Endothelial cell of umbilical vein (primary cell): ENCODE results near the gene BLM.

Source experiments
- CTCF ChIP-seq, 2 donors: IDR thresholded peaks; 1 replicate in 1 of 2; 2 replicates in 1 of 2; pipeline ENCODE4 v1.5.1; 2011; ENCODE audit warnings: low read length in 2 of 2, mild to moderate bottlenecking in 2 of 2, moderate library complexity in 2 of 2, control low read depth in 1 of 2, inconsistent platforms in 1 of 2, low read depth in 1 of 2; ENCODE audit not compliant: insufficient read depth in 1 of 2; ENCODE audit errors: extremely low read depth in 1 of 2
- EZH2 ChIP-seq: IDR thresholded peaks from 2 replicates; pipeline ENCODE4 v1.6.1; 2012; ENCODE audit warnings: borderline replicate concordance, low read depth, mild to moderate bottlenecking, moderate library complexity, low read length, inconsistent platforms; ENCODE audit not compliant: severe bottlenecking
- GATA2 ChIP-seq: IDR thresholded peaks from 2 replicates; pipeline ENCODE4 v1.7.0; 2011; ENCODE audit warnings: low read depth, mild to moderate bottlenecking, moderate library complexity, mixed read lengths, low read length; ENCODE audit not compliant: insufficient read length, insufficient read depth
- MAX ChIP-seq: IDR thresholded peaks from 2 replicates; pipeline ENCODE4 v1.6.1; 2011; ENCODE audit not compliant: insufficient read depth, insufficient read length
- POLR2A ChIP-seq: IDR thresholded peaks from 2 replicates; pipeline ENCODE4 v1.6.1; 2012; ENCODE audit warnings: low read depth, mild to moderate bottlenecking, control low read depth, low read length
- POLR2AphosphoS5 ChIP-seq: IDR thresholded peaks from 2 replicates; pipeline ENCODE4 v1.6.1; 2012; ENCODE audit warnings: low read depth, mild to moderate bottlenecking, control low read depth, low read length, moderate library complexity; ENCODE audit not compliant: insufficient read depth

GRCh38 chr15:90812171-90812957 lies 95.2 kb downstream of the BLM start:
- TF ChIP-seq MAX (no peak), POLR2AphosphoS5 (no peak), CTCF (IDR thresholded peaks at IDR 0.05; ENCODE audit: extremely low read depth in 1 of 2, insufficient read depth in 1 of 2, low read depth in 1 of 2, low read length in 2 of 2) (no peak), POLR2A (no peak), GATA2 (no peak), EZH2 (no peak)
